HG03280 (cell line): ENCODE results near the gene SFTPD.
"Not testable (repeated sequence)": the region's sequence is repeated elsewhere in the genome, so short reads cannot be mapped to it uniquely, and the experiment has no call there.

Source experiments
- ATAC-seq: cut with Tn5 transposase; IDR thresholded peaks from one replicate; pipeline ENCODE4 v1.9.1; 2021; ENCODE audit warnings: mild to moderate bottlenecking, moderate library complexity; ENCODE audit not compliant: unreplicated experiment

The SFTPD gene

GRCh38 chr10:79948976-79949722 is at the start of gene SFTPD:
Gene SFTPD (minus strand): TSS chr10:79949105. CDS start chr10:79946659, 2,446 bp downstream.
- ATAC-seq: no peak

DNA sequence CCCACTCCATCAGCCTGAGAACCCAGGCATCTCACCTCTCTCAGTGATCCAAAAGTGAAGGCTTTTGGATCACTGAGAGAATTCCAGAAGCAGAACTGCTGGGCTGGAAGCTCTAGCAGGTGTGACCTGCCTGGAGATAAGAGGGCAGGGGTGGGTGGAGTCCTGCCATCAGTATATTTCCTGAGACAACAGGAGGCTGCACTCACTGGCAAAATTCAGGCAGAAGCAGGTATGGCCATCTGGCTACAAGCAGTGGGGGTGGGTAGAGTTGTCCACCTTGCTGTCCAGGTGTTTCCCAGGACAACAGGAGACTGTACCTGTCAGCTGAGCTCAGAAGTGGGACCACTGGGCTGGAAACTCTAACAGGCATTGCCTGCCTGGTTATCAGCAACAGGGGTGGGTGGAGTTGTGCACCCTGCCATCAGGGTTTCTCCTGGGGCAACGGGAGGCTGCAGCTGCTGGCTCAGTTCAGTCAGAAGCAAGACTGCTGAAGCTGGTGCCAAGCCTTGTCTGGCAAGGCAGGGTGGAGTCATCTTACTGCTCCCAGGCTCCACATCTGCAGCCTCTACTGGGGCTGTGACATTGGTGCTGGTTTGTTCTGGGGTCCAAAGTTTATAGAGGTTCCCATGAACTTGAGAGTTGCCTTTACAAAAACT is 47.2 kb upstream of the SFTPD start:
- no peak for ATAC-seq

DNA sequence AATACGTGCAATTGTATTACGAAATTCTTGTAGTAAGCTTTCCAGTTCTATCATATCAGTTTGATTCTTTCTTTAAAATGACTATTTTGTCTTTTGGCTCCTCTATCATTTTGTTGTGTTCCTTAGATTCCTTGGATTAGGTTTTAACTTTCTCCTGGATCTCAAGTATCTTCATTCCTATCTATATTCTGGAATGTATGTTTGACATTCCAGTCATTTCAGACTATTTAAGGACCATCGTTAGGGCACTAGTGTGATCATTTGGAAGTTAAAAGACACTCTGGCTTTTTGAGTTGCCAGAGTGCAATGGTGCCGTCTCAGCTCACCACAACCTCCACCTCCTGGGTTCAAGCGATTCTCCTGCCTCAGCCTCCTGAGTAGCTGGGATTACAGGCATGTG is 45.7 kb upstream of the SFTPD start:
- ATAC-seq: no peak

- ATAC-seq: not testable (repeated sequence)
These were observed 39.3 kb upstream of the SFTPD start for GRCh38 chr10:79988199-79988598.

GRCh38 chr10:79986661-79987060 is 37.8 kb upstream of the SFTPD start:
- not testable (repeated sequence) for ATAC-seq

- ATAC-seq: no peak
These were observed 36.7 kb upstream of the SFTPD start for GRCh38 chr10:79985481-79986072.

GRCh38 chr10:79984851-79985250 is 35.9 kb upstream of the SFTPD start:
- ATAC-seq: peak; percentile 80

- ATAC-seq: no peak
These were observed 34.5 kb upstream of the SFTPD start for GRCh38 chr10:79983286-79983909.

GRCh38 chr10:79982861-79983260 is 34.0 kb upstream of the SFTPD start:
- ATAC-seq: no peak

- ATAC-seq: no peak
These were observed 33.5 kb upstream of the SFTPD start for GRCh38 chr10:79982362-79982800.

DNA sequence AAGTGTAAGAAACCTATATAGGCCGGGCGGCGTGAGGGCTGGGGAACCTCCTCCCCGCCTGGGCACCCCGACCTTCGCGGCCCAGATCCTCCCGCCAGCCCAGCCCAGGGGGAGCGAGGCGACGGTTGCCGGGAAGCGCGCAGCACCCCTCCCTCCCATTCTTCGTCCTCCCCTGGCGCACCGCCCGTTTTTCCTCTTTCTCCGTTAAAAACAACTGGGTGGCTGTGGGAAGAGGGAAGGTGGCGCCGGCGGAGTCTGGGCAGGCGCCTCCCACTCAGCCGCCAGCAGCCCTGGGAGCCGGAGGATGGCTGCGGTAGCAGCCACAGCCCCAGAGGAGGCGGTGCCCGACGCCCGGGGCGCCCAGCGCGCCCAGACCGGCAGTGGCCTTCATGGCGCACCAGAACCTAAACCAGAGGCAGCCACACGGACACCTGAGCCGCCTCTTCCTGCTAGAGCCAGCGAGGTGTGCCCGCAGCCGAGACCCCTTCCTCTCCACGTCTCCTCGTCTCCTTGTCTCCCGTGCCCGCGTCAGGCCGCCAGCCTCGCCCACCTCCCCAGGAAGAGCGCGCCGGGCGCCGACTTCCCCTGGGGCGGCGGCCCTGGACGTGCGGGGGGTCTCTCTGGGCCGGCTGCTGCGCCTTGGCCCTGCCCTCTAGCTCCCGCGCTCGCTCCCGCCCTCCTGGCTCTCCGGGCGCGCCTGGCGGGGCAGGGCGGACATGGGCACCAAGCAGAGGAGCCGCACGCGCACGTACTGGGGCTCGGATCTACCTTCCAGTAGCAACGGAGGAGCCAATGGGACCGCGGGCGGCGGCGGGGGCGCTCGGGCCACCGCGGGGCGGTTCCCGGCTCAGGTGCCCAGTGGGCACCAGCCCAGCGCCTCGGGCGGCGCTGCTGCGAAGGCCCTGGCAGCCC is 32.8 kb upstream of the SFTPD start:
- no peak for ATAC-seq

- no peak for ATAC-seq
These were observed 31.8 kb upstream of the SFTPD start for GRCh38 chr10:79980711-79981110.

- ATAC-seq: no peak
These were observed 31.2 kb upstream of the SFTPD start for GRCh38 chr10:79979976-79980687.

- no peak for ATAC-seq
These were observed 30.5 kb upstream of the SFTPD start for GRCh38 chr10:79979310-79979975.

DNA sequence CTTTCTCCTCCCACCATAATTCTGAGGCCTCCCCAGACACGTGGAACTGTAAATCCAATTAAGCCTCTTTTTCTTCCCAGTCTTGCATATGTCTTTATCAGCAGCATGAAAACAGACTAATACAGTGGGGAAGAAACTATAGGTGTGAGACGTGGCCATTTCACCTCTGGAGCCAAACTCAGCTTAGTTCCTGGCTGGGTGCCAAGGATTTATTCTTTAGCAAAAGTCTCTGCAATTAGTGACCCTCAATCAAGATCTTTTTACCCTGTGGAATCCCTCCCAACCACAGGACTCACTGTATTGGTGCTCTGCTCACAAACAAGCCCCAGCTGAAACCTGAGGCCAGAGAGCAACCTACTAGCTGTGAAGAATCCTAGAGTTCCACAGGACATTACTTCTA is 28.1 kb upstream of the SFTPD start:
- ATAC-seq: no peak

GRCh38 chr10:79970062-79970461 is 21.2 kb upstream of the SFTPD start:
- no peak for ATAC-seq

GRCh38 chr10:79947787-79948424 is 999 bp downstream of the SFTPD start:
- ATAC-seq: no peak

DNA sequence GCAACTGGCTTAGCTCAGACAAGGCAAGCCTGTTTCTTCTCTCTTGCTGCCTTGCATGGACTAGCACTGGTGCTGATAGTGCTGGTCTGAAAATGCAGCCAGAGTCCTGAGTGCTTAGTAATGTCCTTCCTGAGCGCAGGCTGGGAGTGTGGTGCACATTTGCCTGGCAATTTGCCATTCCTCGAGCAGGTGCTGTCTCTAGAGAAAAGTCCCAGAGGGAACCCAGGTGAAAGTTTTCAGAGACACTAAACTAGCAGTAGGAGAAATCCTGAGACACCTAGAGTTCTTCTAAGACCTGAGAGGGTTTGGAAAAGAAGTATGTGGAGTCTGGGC is 1.9 kb downstream of the SFTPD start:
- ATAC-seq: no peak
